Mesendoderm (in vitro differentiated cells): ENCODE data around the gene AIG1.
"Not testable (repeated sequence)": the region's sequence is repeated elsewhere in the genome, so short reads cannot be mapped to it uniquely, and the experiment has no call there.

Source experiments
- DNase-seq: peaks from one replicate; pipeline ENCODE4 v3.0.0; 2013
- H2AK5ac ChIP-seq: 2 replicates; pipeline ENCODE4 v1.6.1; 2013; ENCODE audit warnings: low read length, inconsistent platforms
- H2BK120ac ChIP-seq: 2 replicates; pipeline ENCODE4 v1.6.1; 2013; ENCODE audit warnings: low read depth, mild to moderate bottlenecking, low read length, moderate library complexity, mixed read lengths
- H2BK15ac ChIP-seq: replicated peaks from 2 replicates; pipeline ENCODE4 v1.6.1; 2013; ENCODE audit warnings: low read depth, mild to moderate bottlenecking, moderate library complexity
- H2BK5ac ChIP-seq: 2 replicates; pipeline ENCODE4 v1.6.1; 2013; ENCODE audit warnings: low read length, inconsistent platforms
- H3K18ac ChIP-seq: 2 replicates; pipeline ENCODE4 v1.6.1; 2013; ENCODE audit warnings: mild to moderate bottlenecking, low read length, mixed read lengths
- H3K23ac ChIP-seq: one replicate; pipeline ENCODE4 v1.6.1; 2013; ENCODE audit warnings: low read length
- H3K27ac ChIP-seq: 2 replicates; pipeline ENCODE4 v1.5.1; 2013; ENCODE audit warnings: low read depth, mild to moderate bottlenecking, inconsistent platforms, low read length, moderate library complexity
- H3K27me3 ChIP-seq: 2 replicates; pipeline ENCODE4 v1.6.1; 2013; ENCODE audit warnings: low read length, control low read depth, mild to moderate bottlenecking, inconsistent platforms; ENCODE audit not compliant: insufficient read depth, poor library complexity
- H3K36me3 ChIP-seq: 2 replicates; pipeline ENCODE4 v1.6.1; 2013; ENCODE audit warnings: low read length, inconsistent platforms; ENCODE audit not compliant: control insufficient read depth, insufficient read depth
- H3K4ac ChIP-seq: one replicate; pipeline ENCODE4 v1.6.1; 2013; ENCODE audit warnings: low read depth, mild to moderate bottlenecking, low read length, moderate library complexity
- H3K4me1 ChIP-seq: 2 replicates; pipeline ENCODE4 v1.6.1; 2013; ENCODE audit warnings: low read depth, low read length, inconsistent platforms; ENCODE audit not compliant: control insufficient read depth
- H3K4me2 ChIP-seq: 2 replicates; pipeline ENCODE4 v1.6.1; 2013; ENCODE audit warnings: low read length
- H3K4me3 ChIP-seq: 2 replicates; pipeline ENCODE4 v1.5.1; 2013; ENCODE audit warnings: mild to moderate bottlenecking, low read length
- H3K56ac ChIP-seq: one replicate; pipeline ENCODE4 v1.6.1; 2013; ENCODE audit warnings: low read length
- H3K79me1 ChIP-seq: 2 replicates; pipeline ENCODE4 v1.6.1; 2013; ENCODE audit warnings: low read length, inconsistent platforms
- H3K79me2 ChIP-seq: 2 replicates; pipeline ENCODE4 v1.6.1; 2013; ENCODE audit warnings: mild to moderate bottlenecking, low read length; ENCODE audit not compliant: control insufficient read depth, insufficient read depth
- H3K9ac ChIP-seq: 2 replicates; pipeline ENCODE4 v1.6.1; 2013; ENCODE audit warnings: low read length, inconsistent platforms
- H4K5ac ChIP-seq: one replicate; pipeline ENCODE4 v1.6.1; 2013; ENCODE audit warnings: low read length
- H4K8ac ChIP-seq: one replicate; pipeline ENCODE4 v1.6.1; 2013; ENCODE audit warnings: low read depth, mild to moderate bottlenecking, control low read depth, low read length, moderate library complexity
- WGBS: extraction: QIAGEN DNeasy Blood & Tissue Kit; methylation state at CpG from one replicate; pipeline ENCODE4 v1.1.7; 2013; ENCODE audit warnings: low lambda C conversion rate, missing lambda C conversion rate; ENCODE audit not compliant: insufficient coverage; ENCODE audit errors: extremely low coverage; 5-methylcytosine and 5-hydroxymethylcytosine counted together

The AIG1 gene

GRCh38 chr6:143130928-143131327, 70.2 kb downstream of the AIG1 start:
- no peak overlapping the region for H2AK5ac ChIP-seq
- H3K27ac ChIP-seq = no peak overlapping the region
- H2BK15ac ChIP-seq = no peak overlapping the region
- H3K23ac ChIP-seq = no peak overlapping the region
- H2BK5ac ChIP-seq = no peak overlapping the region
- WGBS = no CpG with 5 or more reads among the region's 1 CpG
- H3K4ac ChIP-seq = no peak overlapping the region
- H3K27me3 ChIP-seq = no peaks in the 10 kb centered on the region
- no peak overlapping the region for H3K18ac ChIP-seq
- no peak overlapping the region for H3K4me3 ChIP-seq
- no peak overlapping the region for H3K4me2 ChIP-seq
- no peaks in the 10 kb centered on the region for H3K4me1 ChIP-seq
- no peak overlapping the region for H2BK120ac ChIP-seq
- H3K79me1 ChIP-seq = no peaks in the 10 kb centered on the region
- no peaks in the 10 kb centered on the region for H3K36me3 ChIP-seq
- no peak overlapping the region for H3K56ac ChIP-seq
- no peak for DNase-seq
- no peak overlapping the region for H4K5ac ChIP-seq
- H4K8ac ChIP-seq = no peak overlapping the region
- no peaks in the 10 kb centered on the region for H3K79me2 ChIP-seq
- H3K9ac ChIP-seq = no peak overlapping the region

- no peak overlapping the region for H4K8ac ChIP-seq
- no peak overlapping the region for H2BK5ac ChIP-seq
- no peak overlapping the region for H3K9ac ChIP-seq
- H2AK5ac ChIP-seq = no peak overlapping the region
- H3K18ac ChIP-seq = no peak overlapping the region
- H3K56ac ChIP-seq = no peak overlapping the region
- no peak for DNase-seq
- H2BK120ac ChIP-seq = no peak overlapping the region
- no peak overlapping the region for H3K4me2 ChIP-seq
- no peaks in the 10 kb centered on the region for H3K79me1 ChIP-seq
- H2BK15ac ChIP-seq = no peak overlapping the region
- no peaks in the 10 kb centered on the region for H3K4me1 ChIP-seq
- H3K27ac ChIP-seq = no peak overlapping the region
- no CpG with 5 or more reads among the region's 2 CpGs for WGBS
- H4K5ac ChIP-seq = no peak overlapping the region
- no peak overlapping the region for H3K4ac ChIP-seq
- H3K79me2 ChIP-seq = no peaks in the 10 kb centered on the region
- no peaks in the 10 kb centered on the region for H3K36me3 ChIP-seq
- H3K23ac ChIP-seq = no peak overlapping the region
- no peak overlapping the region for H3K4me3 ChIP-seq
- H3K27me3 ChIP-seq = no peaks in the 10 kb centered on the region
Measured at GRCh38 chr6:143135325-143135724, 74.6 kb downstream of the AIG1 start.

GRCh38 chr6:143135797-143136561, 75.3 kb downstream of the AIG1 start:
- no peaks in the 10 kb centered on the region for H3K36me3 ChIP-seq
- no peak overlapping the region for H3K9ac ChIP-seq
- H3K23ac ChIP-seq = no peak overlapping the region
- 100% methylated on average over 1 of the region's 3 CpGs for WGBS
- no peaks in the 10 kb centered on the region for H3K4me1 ChIP-seq
- no peaks in the 10 kb centered on the region for H3K27me3 ChIP-seq
- H4K5ac ChIP-seq = no peak overlapping the region
- no peak overlapping the region for H3K18ac ChIP-seq
- no peak overlapping the region for H2BK15ac ChIP-seq
- no peaks in the 10 kb centered on the region for H3K79me1 ChIP-seq
- H3K27ac ChIP-seq = no peak overlapping the region
- H3K56ac ChIP-seq = no peak overlapping the region
- no peak overlapping the region for H3K4ac ChIP-seq
- DNase-seq = no peak
- H3K79me2 ChIP-seq = no peaks in the 10 kb centered on the region
- no peak overlapping the region for H2BK5ac ChIP-seq
- H2BK120ac ChIP-seq = no peak overlapping the region
- H2AK5ac ChIP-seq = no peak overlapping the region
- no peak overlapping the region for H3K4me3 ChIP-seq
- no peak overlapping the region for H3K4me2 ChIP-seq
- no peak overlapping the region for H4K8ac ChIP-seq

GRCh38 chr6:143136647-143137046, 76.0 kb downstream of the AIG1 start:
- H3K9ac ChIP-seq = no peak overlapping the region
- no peak overlapping the region for H2BK15ac ChIP-seq
- H3K27ac ChIP-seq = no peak overlapping the region
- H3K4me1 ChIP-seq = no peaks in the 10 kb centered on the region
- no peaks in the 10 kb centered on the region for H3K36me3 ChIP-seq
- H4K8ac ChIP-seq = no peak overlapping the region
- no peak overlapping the region for H3K4me3 ChIP-seq
- H3K18ac ChIP-seq = no peak overlapping the region
- no peak overlapping the region for H2BK5ac ChIP-seq
- no peaks in the 10 kb centered on the region for H3K27me3 ChIP-seq
- no CpG with 5 or more reads among the region's 3 CpGs for WGBS
- no peak overlapping the region for H2BK120ac ChIP-seq
- no peaks in the 10 kb centered on the region for H3K79me2 ChIP-seq
- no peak overlapping the region for H3K23ac ChIP-seq
- no peak overlapping the region for H3K4me2 ChIP-seq
- DNase-seq = peak; percentile 49
- no peak overlapping the region for H3K56ac ChIP-seq
- no peaks in the 10 kb centered on the region for H3K79me1 ChIP-seq
- no peak overlapping the region for H4K5ac ChIP-seq
- H2AK5ac ChIP-seq = no peak overlapping the region
- H3K4ac ChIP-seq = no peak overlapping the region

DNA sequence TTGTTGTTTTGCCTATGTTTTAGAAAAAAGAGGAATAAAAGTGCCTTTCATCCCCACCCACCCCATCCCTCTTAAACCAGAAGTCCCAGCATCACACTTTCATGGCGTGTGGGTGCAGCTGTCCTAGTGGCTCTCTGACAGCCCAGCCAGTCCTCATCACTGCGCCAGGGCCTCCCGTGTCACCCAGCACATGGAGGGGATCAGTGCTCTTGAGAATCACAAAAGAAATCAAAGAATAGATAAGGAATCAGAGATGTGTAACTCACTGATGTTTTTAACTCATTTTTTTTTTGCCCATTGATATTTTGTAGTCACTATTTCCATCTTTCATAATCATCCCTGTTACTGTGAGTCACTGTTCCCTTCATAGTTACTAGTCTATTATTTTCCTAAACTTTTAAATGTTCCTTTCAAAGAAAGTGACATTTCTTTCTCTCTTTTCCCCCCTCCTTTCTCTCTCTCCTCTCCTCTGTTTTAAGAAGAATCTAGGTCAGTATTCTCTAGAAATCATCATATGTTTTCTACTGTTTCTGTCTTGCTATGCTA, 78.6 kb downstream of the AIG1 start:
- Histone ChIP-seq H3K79me2 (no peaks in the 10 kb centered on the region), H3K18ac (no peak overlapping the region), H3K4me1 (no peaks in the 10 kb centered on the region), H3K27me3 (no peaks in the 10 kb centered on the region), H2BK5ac (no peak overlapping the region), H2BK120ac (no peak overlapping the region), H3K56ac (no peak overlapping the region), H3K79me1 (no peaks in the 10 kb centered on the region), H3K23ac (no peak overlapping the region), H3K4me2 (no peak overlapping the region), H3K36me3 (no peaks in the 10 kb centered on the region), H2AK5ac (no peak overlapping the region), H4K8ac (no peak overlapping the region), H2BK15ac (no peak overlapping the region), H3K4ac (no peak overlapping the region), H4K5ac (no peak overlapping the region), H3K27ac (no peak overlapping the region), H3K4me3 (no peak overlapping the region), H3K9ac (no peak overlapping the region)
- no CpG with 5 or more reads among the region's 3 CpGs for WGBS
- no peak for DNase-seq

GRCh38 chr6:143139884-143140283, 79.2 kb downstream of the AIG1 start:
- not testable (repeated sequence) for H3K56ac ChIP-seq, H4K5ac ChIP-seq, H2BK15ac ChIP-seq, H3K9ac ChIP-seq, H3K36me3 ChIP-seq, H3K79me1 ChIP-seq, H3K18ac ChIP-seq, H3K27ac ChIP-seq, H3K4me2 ChIP-seq, H2AK5ac ChIP-seq, H3K23ac ChIP-seq, H2BK5ac ChIP-seq, H3K27me3 ChIP-seq, H3K4ac ChIP-seq, H3K4me1 ChIP-seq, H4K8ac ChIP-seq, DNase-seq, H3K4me3 ChIP-seq, H2BK120ac ChIP-seq, H3K79me2 ChIP-seq
- WGBS = no CpG with 5 or more reads among the region's 5 CpGs
